ENCODE measurements around the gene PLA2G4A. TPM values are rescaled to one million over a fixed set of nuclear protein-coding genes. Genes with fewer than 3 reads are reported as not detected.

Gene PLA2G4A
- total and polyA plus RNA-seq, 2 experiments from 2014 or later: 1.1 to 3.8 TPM

DNA sequence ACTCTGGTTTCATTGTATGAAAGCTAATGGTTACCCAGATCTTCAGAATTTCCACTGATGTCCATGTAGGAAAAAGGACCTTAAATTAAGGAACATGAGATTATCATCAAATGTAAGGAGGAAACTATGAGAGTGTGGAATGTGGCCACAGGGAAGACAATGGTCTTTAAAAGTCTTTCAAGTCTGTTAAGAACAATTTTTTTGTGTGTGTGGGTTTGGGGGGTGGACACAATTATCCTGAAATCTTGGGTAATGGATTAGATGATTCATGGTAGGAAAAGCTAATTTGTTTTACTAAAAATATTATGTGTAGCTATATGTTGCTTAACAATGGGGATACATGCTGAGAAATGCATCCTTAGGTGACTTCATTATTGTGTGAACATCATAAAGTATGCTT is 72.9 kb downstream of the PLA2G4A start:
- no peaks in the 10 kb centered on the region for H3K36me3 ChIP-seq (ENCODE audit: insufficient read depth)

More for the DNA sequence above, 72.9 kb downstream of the PLA2G4A start:
- Histone ChIP-seq H3K27ac (ENCODE audit: low read depth) (no peak overlapping the region), H4K20me1 (replicated peaks; ENCODE audit: insufficient read depth) (no peaks in the 10 kb centered on the region), H3K4me2 (no peak overlapping the region), H2AFZ (no peak overlapping the region), H3K4me3 (no peak overlapping the region), H3K27me3 (ENCODE audit: insufficient read depth) (no peaks in the 10 kb centered on the region), H3K9me2 (ENCODE audit: insufficient read depth) (no peaks in the 10 kb centered on the region), H3K79me2 (replicated peaks; ENCODE audit: insufficient read depth) (no peaks in the 10 kb centered on the region), H3K4me1 (ENCODE audit: insufficient read depth) (0 out of 2 replicates have a peak, but pooled peaks cover under 1% of the 10 kb centered on the region), H3F3A (replicated peaks; ENCODE audit: low read depth) (no peaks in the 10 kb centered on the region)
- ATAC-seq: no peak
- Mint-ChIP-seq H3K4me3 (no peak overlapping the region), H3K4me1 (peaks cover 23% of the 10 kb centered on the region), H3K27ac (no peak overlapping the region), H3K36me3 (ENCODE audit: low read depth) (no peaks in the 10 kb centered on the region), H3K27me3 (ENCODE audit: insufficient read depth, low read depth, poor library complexity) (no peaks in the 10 kb centered on the region), H3K9me3 (no peaks in the 10 kb centered on the region)
- no peak for DNase-seq (ENCODE audit: low spot score)
- TF ChIP-seq, protein P1, sequence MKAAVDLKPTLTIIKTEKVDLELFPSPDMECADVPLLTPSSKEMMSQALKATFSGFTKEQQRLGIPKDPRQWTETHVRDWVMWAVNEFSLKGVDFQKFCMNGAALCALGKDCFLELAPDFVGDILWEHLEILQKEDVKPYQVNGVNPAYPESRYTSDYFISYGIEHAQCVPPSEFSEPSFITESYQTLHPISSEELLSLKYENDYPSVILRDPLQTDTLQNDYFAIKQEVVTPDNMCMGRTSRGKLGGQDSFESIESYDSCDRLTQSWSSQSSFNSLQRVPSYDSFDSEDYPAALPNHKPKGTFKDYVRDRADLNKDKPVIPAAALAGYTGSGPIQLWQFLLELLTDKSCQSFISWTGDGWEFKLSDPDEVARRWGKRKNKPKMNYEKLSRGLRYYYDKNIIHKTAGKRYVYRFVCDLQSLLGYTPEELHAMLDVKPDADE (IDR thresholded peaks at IDR 0.05): no peak
- TF ChIP-seq EZH2phosphoT487 (IDR thresholded peaks at IDR 0.05; ENCODE audit: unreplicated experiment) (no peak), EZH2 (IDR thresholded peaks at IDR 0.05; ENCODE audit: low read depth, unreplicated experiment) (no peak), ZNF114 (CRISPR knock-in tag; IDR thresholded peaks at IDR 0.05) (no peak), ZNF331 (CRISPR knock-in tag; IDR thresholded peaks at IDR 0.05; ENCODE audit: low read depth) (no peak), NANOG (IDR thresholded peaks at IDR 0.05; ENCODE audit: borderline replicate concordance) (no peak), JUNB (IDR thresholded peaks at IDR 0.05; ENCODE audit: unreplicated experiment) (no peak), POLR2AphosphoS5 (IDR thresholded peaks at IDR 0.05; ENCODE audit: low read depth) (no peak), CREB1 (CRISPR knock-in tag; IDR thresholded peaks at IDR 0.05; ENCODE audit: low read depth) (no peak)
- TF ChIP-seq, protein P2, sequence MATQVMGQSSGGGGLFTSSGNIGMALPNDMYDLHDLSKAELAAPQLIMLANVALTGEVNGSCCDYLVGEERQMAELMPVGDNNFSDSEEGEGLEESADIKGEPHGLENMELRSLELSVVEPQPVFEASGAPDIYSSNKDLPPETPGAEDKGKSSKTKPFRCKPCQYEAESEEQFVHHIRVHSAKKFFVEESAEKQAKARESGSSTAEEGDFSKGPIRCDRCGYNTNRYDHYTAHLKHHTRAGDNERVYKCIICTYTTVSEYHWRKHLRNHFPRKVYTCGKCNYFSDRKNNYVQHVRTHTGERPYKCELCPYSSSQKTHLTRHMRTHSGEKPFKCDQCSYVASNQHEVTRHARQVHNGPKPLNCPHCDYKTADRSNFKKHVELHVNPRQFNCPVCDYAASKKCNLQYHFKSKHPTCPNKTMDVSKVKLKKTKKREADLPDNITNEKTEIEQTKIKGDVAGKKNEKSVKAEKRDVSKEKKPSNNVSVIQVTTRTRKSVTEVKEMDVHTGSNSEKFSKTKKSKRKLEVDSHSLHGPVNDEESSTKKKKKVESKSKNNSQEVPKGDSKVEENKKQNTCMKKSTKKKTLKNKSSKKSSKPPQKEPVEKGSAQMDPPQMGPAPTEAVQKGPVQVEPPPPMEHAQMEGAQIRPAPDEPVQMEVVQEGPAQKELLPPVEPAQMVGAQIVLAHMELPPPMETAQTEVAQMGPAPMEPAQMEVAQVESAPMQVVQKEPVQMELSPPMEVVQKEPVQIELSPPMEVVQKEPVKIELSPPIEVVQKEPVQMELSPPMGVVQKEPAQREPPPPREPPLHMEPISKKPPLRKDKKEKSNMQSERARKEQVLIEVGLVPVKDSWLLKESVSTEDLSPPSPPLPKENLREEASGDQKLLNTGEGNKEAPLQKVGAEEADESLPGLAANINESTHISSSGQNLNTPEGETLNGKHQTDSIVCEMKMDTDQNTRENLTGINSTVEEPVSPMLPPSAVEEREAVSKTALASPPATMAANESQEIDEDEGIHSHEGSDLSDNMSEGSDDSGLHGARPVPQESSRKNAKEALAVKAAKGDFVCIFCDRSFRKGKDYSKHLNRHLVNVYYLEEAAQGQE (IDR thresholded peaks at IDR 0.05; ENCODE audit: unreplicated experiment): no peak
- TF ChIP-seq, protein P3, sequence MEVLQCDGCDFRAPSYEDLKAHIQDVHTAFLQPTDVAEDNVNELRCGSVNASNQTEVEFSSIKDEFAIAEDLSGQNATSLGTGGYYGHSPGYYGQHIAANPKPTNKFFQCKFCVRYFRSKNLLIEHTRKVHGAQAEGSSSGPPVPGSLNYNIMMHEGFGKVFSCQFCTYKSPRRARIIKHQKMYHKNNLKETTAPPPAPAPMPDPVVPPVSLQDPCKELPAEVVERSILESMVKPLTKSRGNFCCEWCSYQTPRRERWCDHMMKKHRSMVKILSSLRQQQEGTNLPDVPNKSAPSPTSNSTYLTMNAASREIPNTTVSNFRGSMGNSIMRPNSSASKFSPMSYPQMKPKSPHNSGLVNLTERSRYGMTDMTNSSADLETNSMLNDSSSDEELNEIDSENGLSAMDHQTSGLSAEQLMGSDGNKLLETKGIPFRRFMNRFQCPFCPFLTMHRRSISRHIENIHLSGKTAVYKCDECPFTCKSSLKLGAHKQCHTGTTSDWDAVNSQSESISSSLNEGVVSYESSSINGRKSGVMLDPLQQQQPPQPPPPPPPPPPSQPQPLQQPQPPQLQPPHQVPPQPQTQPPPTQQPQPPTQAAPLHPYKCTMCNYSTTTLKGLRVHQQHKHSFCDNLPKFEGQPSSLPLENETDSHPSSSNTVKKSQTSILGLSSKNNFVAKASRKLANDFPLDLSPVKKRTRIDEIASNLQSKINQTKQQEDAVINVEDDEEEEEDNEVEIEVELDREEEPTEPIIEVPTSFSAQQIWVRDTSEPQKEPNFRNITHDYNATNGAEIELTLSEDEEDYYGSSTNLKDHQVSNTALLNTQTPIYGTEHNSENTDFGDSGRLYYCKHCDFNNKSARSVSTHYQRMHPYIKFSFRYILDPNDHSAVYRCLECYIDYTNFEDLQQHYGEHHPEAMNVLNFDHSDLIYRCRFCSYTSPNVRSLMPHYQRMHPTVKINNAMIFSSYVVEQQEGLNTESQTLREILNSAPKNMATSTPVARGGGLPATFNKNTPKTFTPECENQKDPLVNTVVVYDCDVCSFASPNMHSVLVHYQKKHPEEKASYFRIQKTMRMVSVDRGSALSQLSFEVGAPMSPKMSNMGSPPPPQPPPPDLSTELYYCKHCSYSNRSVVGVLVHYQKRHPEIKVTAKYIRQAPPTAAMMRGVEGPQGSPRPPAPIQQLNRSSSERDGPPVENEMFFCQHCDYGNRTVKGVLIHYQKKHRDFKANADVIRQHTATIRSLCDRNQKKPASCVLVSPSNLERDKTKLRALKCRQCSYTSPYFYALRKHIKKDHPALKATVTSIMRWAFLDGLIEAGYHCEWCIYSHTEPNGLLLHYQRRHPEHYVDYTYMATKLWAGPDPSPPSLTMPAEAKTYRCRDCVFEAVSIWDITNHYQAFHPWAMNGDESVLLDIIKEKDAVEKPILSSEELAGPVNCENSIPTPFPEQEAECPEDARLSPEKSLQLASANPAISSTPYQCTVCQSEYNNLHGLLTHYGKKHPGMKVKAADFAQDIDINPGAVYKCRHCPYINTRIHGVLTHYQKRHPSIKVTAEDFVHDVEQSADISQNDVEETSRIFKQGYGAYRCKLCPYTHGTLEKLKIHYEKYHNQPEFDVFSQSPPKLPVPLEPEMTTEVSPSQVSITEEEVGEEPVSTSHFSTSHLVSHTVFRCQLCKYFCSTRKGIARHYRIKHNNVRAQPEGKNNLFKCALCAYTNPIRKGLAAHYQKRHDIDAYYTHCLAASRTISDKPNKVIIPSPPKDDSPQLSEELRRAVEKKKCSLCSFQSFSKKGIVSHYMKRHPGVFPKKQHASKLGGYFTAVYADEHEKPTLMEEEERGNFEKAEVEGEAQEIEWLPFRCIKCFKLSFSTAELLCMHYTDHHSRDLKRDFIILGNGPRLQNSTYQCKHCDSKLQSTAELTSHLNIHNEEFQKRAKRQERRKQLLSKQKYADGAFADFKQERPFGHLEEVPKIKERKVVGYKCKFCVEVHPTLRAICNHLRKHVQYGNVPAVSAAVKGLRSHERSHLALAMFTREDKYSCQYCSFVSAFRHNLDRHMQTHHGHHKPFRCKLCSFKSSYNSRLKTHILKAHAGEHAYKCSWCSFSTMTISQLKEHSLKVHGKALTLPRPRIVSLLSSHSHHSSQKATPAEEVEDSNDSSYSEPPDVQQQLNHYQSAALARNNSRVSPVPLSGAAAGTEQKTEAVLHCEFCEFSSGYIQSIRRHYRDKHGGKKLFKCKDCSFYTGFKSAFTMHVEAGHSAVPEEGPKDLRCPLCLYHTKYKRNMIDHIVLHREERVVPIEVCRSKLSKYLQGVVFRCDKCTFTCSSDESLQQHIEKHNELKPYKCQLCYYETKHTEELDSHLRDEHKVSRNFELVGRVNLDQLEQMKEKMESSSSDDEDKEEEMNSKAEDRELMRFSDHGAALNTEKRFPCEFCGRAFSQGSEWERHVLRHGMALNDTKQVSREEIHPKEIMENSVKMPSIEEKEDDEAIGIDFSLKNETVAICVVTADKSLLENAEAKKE (CRISPR knock-in tag; IDR thresholded peaks at IDR 0.05): no peak
- TF ChIP-seq, protein P4, sequence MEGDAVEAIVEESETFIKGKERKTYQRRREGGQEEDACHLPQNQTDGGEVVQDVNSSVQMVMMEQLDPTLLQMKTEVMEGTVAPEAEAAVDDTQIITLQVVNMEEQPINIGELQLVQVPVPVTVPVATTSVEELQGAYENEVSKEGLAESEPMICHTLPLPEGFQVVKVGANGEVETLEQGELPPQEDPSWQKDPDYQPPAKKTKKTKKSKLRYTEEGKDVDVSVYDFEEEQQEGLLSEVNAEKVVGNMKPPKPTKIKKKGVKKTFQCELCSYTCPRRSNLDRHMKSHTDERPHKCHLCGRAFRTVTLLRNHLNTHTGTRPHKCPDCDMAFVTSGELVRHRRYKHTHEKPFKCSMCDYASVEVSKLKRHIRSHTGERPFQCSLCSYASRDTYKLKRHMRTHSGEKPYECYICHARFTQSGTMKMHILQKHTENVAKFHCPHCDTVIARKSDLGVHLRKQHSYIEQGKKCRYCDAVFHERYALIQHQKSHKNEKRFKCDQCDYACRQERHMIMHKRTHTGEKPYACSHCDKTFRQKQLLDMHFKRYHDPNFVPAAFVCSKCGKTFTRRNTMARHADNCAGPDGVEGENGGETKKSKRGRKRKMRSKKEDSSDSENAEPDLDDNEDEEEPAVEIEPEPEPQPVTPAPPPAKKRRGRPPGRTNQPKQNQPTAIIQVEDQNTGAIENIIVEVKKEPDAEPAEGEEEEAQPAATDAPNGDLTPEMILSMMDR (conservative IDR thresholded peaks at IDR 0.05; ENCODE audit: low read depth in 2 of 2): no peak
